ENCODE data around the gene CFL1. TPM values are rescaled to one million over a fixed set of nuclear protein-coding genes. Genes with fewer than 3 reads are reported as not detected.
A peak's percentile ranks its signal among the peaks of the same experiment; 100 is the strongest.

Gene CFL1
- total RNA-seq, 1 donor from 2014 or later = 1,079 TPM

- no peak for TF ChIP-seq CTCF (IDR thresholded peaks at IDR 0.05)
- no peaks in the 10 kb centered on the region for H3K27me3 Mint-ChIP-seq
- DNase-seq (no peak), ATAC-seq (ENCODE audit: low read depth) (no peak)
- intact Hi-C loops (cut with micrococcal nuclease) = loop anchor here (10.0 kb wide), 1 partner anchor 248 kb away; no protein-coding TSS in a partner anchor
- H3K9me3 Mint-ChIP-seq = no peaks in the 10 kb centered on the region
- H3K36me3 Mint-ChIP-seq (ENCODE audit: low read depth) = peaks cover 48% of the 10 kb centered on the region
- H3K27ac Mint-ChIP-seq = peak overlapping the region; percentile 95
- CTCF ChIA-PET = interaction anchor here (1.5 to 4.2 kb wide), 6 partner anchors 13 to 175 kb away, joined by 4 to 63 read pairs (median 20); partner anchors contain the start of genes CFL1, KAT5 and MUS81
- POLR2A ChIA-PET = interaction anchor here (0.6 to 11.8 kb wide), 10 partner anchors 8 to 360 kb away, joined by 3 to 340 read pairs (median 6); partner anchors contain the start of genes C11orf68, CFL1, DRAP1 and KAT5
- H3K4me1 Mint-ChIP-seq = peaks cover 58% of the 10 kb centered on the region
- peak overlapping the region; percentile 98 for H3K4me3 Mint-ChIP-seq
Observed at GRCh38 chr11:65886826-65887722, 29.1 kb upstream of the CFL1 start.

DNA sequence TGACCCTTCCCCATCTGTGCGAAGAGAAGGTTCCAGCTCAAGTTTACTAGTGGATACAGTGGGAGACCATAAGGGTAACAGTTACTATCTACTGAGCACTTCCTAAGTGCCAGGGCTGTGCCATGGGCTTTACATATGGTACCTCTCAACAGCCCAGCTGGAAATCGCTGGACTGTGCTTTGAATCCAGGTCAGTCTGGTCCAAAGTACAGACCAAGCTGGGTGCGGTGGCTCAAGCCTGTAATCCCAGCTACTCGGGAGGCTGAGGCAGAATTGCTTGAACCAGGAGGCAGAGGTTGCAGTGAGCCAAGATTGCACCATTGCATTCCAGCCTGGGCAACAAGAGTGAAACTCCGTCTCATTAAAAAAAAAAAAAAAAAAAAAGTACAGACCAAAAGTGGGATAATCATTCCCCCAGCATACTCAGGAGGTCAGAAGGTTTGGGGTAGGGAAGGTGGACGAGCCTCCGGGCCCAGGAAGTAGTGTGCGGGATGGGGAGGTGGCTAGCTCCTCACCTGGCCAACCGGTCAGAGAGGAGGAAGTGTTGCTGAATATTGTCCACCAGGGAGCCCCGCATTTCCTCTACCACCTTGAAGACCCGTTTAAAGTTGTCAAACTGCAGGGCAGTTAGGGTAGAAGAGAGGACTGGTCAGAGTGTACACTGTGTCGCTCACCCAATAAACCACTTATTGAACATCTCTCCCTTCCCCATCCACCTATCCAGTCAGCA, 28.0 kb upstream of the CFL1 start:
- ATAC-seq (ENCODE audit: low read depth) (no peak), DNase-seq (no peak)
- ChIA-PET POLR2A (interaction anchor here (0.7 to 11.8 kb wide), 10 partner anchors 8 to 790 kb away, joined by 3 to 340 read pairs (median 7); partner anchors contain the start of genes BANF1, CFL1, EFEMP2 and EIF1AD), CTCF (interaction anchor here (0.6 to 4.0 kb wide), 15 partner anchors 8 to 174 kb away, joined by 3 to 67 read pairs (median 9); partner anchors contain the start of genes KAT5, MUS81 and SNX32)
- intact Hi-C loops (cut with micrococcal nuclease) = loop anchor here (10.0 kb wide), 1 partner anchor 249 kb away; no protein-coding TSS in a partner anchor
- H3K4me1 Mint-ChIP-seq = peaks cover 57% of the 10 kb centered on the region
- no peaks in the 10 kb centered on the region for H3K27me3 Mint-ChIP-seq
- H3K27ac Mint-ChIP-seq = no peak overlapping the region
- peaks cover 49% of the 10 kb centered on the region for H3K36me3 Mint-ChIP-seq (ENCODE audit: low read depth)
- H3K9me3 Mint-ChIP-seq = no peaks in the 10 kb centered on the region
- TF ChIP-seq CTCF (IDR thresholded peaks at IDR 0.05) = no peak
- H3K4me3 Mint-ChIP-seq = no peak overlapping the region

- peaks cover 58% of the 10 kb centered on the region for H3K4me1 Mint-ChIP-seq
- DNase-seq (no peak), ATAC-seq (ENCODE audit: low read depth) (no peak)
- no peaks in the 10 kb centered on the region for H3K27me3 Mint-ChIP-seq
- TF ChIP-seq CTCF (IDR thresholded peaks at IDR 0.05) = no peak
- ChIA-PET CTCF (interaction anchor here (0.6 to 4.0 kb wide), 40 partner anchors 9 to 343 kb away, joined by 3 to 67 read pairs (median 6); partner anchors contain the start of genes AP5B1, BANF1, EIF1AD and FOSL1), POLR2A (interaction anchor here (0.6 to 11.8 kb wide), 16 partner anchors 9 to 360 kb away, joined by 3 to 340 read pairs (median 6); partner anchors contain the start of genes BANF1, C11orf68, CFL1 and DRAP1)
- H3K27ac Mint-ChIP-seq = peak overlapping the region; percentile 69
- intact Hi-C loops (cut with micrococcal nuclease) = loop anchor here (10.0 kb wide), 1 partner anchor 250 kb away; no protein-coding TSS in a partner anchor
- H3K9me3 Mint-ChIP-seq = no peaks in the 10 kb centered on the region
- H3K36me3 Mint-ChIP-seq (ENCODE audit: low read depth) = peaks cover 49% of the 10 kb centered on the region
- H3K4me3 Mint-ChIP-seq = no peak overlapping the region
Observed at GRCh38 chr11:65885231-65885630, 27.3 kb upstream of the CFL1 start.

GRCh38 chr11:65884716-65885092, 26.7 kb upstream of the CFL1 start:
- TF ChIP-seq CTCF (IDR thresholded peaks at IDR 0.05) = no peak
- ChIA-PET CTCF (interaction anchor here (0.6 to 4.0 kb wide), 40 partner anchors 8 to 343 kb away, joined by 3 to 67 read pairs (median 5); partner anchors contain the start of genes AP5B1, BANF1, EIF1AD and FOSL1), POLR2A (interaction anchor here (0.6 to 11.8 kb wide), 20 partner anchors 9 to 360 kb away, joined by 3 to 340 read pairs (median 5); partner anchors contain the start of genes BANF1, C11orf68, CFL1 and DRAP1)
- Mint-ChIP-seq H3K4me1 (peaks cover 55% of the 10 kb centered on the region), H3K27ac (peak overlapping the region; percentile 69), H3K36me3 (ENCODE audit: low read depth) (peaks cover 49% of the 10 kb centered on the region), H3K9me3 (no peaks in the 10 kb centered on the region), H3K27me3 (no peaks in the 10 kb centered on the region), H3K4me3 (peak overlapping the region; percentile 32)
- peak; percentile 45 for ATAC-seq (ENCODE audit: low read depth)
- peak; percentile 80 for DNase-seq
- intact Hi-C loops (cut with micrococcal nuclease) = loop anchor here (1.0 to 10.0 kb wide), 4 partner anchors 24 to 250 kb away; partner anchors contain the start of gene MUS81

All from activated B cell treated with CpG ODN at 0.5 μM for 24 hours (primary cell).